Measurements from ENCODE around the gene CACNA1H. TPM values are rescaled to one million over a fixed set of nuclear protein-coding genes. Genes with fewer than 3 reads are reported as not detected.
A peak's percentile ranks its signal among the peaks of the same experiment; 100 is the strongest.
"Not testable (repeated sequence)": the region's sequence is repeated elsewhere in the genome, so short reads cannot be mapped to it uniquely, and the experiment has no call there.

The CACNA1H gene
- total RNA-seq, 1 experiment from 2014 or later = 0.59 TPM

- no peaks in the 10 kb centered on the region for H3K9me3 ChIP-seq
- DNase-seq = peak; percentile 46
- H3K4me3 ChIP-seq = no peak overlapping the region
- peaks cover 2% of the 10 kb centered on the region; the same call in 1 of the 2 replicates for H3K27me3 ChIP-seq
- H3K36me3 ChIP-seq = no peaks in the 10 kb centered on the region
Measured at GRCh38 chr16:1188432-1189189, 35.7 kb downstream of the CACNA1H start.

DNA sequence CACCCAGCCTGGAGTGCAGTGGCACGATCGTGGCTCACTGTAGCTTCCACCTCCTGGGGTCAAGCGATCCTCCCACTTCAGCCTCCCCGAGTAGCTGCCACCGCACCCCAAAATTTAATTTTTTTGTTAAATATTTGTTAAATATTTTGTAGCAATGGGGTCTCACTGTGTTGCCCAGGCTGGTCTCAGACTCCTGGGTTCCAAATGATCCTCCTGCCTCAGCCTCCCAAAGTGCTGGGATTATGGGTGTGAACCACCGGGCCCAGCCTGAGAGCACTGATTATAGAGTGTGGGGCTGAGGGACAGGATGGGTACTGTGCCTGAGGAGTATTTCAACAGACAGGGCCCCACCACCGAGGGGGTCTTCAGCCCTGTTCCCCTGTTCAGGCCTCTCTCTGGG lies 36.5 kb downstream of the CACNA1H start:
- H3K4me3 ChIP-seq = no peak overlapping the region
- no peaks in the 10 kb centered on the region for H3K9me3 ChIP-seq
- DNase-seq = no peak
- H3K27me3 ChIP-seq = peaks cover 2% of the 10 kb centered on the region; the same call in 1 of the 2 replicates
- H3K36me3 ChIP-seq = no peaks in the 10 kb centered on the region

DNA sequence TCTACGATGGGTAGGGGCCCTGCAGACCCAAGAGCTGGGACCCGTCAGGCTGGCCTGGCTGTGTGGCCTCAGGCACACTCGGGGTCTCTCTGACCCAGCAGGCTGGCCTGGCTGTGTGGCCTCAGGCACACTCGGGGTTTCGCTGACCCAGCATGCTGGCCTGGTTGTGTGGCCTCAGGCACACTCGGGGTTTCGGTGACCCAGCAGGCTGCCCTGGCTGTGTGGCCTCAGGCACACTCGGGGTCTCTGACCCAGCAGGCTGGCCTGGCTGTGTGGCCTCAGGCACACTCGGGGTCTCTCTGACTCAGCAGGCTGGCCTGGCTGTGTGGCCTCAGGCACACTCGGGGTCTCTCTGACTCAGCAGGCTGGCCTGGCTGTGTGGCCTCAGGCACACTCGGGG lies 37.9 kb downstream of the CACNA1H start:
- not testable (repeated sequence) for H3K27me3 ChIP-seq, H3K9me3 ChIP-seq, H3K36me3 ChIP-seq, H3K4me3 ChIP-seq, DNase-seq

- Histone ChIP-seq H3K36me3 (no peaks in the 10 kb centered on the region), H3K4me3 (no peak overlapping the region), H3K9me3 (no peaks in the 10 kb centered on the region), H3K27me3 (peaks cover 2% of the 10 kb centered on the region; the same call in 1 of the 2 replicates)
- no peak for DNase-seq
Measured at GRCh38 chr16:1192384-1193073, 39.6 kb downstream of the CACNA1H start.

DNA sequence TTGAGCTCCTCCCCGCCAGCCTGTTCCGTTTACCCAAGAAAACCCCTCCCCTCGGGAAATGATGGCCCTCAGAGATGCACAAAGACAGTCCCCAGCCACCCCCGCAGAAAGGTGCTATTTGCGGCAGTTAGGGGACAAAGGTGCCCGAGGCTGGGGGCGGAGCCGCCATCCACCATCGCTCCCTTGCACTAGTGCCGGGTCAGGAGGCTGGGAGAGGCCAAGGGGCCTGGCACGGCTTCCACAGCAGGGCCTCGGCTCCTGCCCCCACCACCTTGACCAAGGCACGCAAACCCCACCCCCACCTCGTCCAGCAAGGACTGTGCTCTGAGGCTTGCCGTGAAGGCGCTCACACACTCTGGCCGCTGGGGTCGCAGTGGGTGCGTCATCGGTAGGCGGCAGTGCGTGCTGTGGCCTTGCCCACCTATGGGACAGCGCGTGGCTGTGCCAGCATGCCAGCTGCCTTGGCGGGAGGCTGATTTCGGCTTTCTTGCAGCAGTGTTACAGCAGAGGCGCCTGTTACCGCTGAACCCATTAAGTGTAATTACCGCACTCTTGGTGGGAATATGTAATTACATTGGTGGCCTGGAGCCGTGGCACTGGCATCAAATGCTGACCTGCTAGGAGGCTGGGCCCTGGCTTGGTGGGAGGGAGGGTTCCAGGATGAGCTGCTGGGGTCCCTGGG lies 40.4 kb downstream of the CACNA1H start:
- Histone ChIP-seq H3K27me3 (no peaks in the 10 kb centered on the region), H3K36me3 (no peaks in the 10 kb centered on the region), H3K9me3 (no peaks in the 10 kb centered on the region), H3K4me3 (no peak overlapping the region)
- peak; percentile 38 for DNase-seq

DNA sequence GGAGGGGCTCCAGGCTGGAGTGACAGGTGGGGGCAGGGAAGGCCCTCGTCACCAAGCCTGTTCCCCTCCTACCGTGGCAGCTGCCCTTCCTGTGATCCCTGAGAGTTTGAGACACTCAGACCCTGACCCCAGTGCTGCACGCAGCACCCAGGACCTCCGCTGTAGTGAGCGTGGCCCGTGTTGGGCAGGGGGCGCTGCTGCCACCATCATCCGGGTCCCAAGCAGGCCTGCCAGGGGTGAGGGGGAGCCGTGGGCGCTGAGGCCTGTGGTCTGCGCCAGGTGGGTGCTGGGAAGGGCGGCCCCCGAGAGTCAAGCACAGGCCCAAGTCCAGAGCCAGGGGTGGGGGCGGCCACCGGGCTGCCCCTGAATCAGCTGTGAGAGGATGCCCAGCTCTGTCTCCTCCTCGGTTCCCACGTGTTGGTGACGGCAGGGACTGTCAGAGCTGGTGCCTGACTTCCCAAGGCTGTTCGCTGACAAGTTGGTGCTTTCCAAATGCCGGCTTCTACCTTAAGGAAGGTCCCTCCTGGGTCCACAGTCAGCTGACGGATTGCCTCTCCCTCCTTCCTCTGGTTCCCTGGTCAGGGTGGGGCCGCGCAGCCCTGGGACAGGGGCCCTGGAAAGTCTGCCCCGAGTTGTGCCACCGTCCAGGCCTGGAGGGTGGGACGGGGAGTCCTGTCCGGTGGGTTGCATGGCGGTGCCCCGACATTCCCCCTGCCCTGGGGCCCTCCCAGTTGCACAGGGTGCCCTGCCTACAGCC lies 41.1 kb downstream of the CACNA1H start:
- DNase-seq = no peak
- no peak overlapping the region for H3K4me3 ChIP-seq
- H3K36me3 ChIP-seq = no peaks in the 10 kb centered on the region
- no peaks in the 10 kb centered on the region for H3K27me3 ChIP-seq
- no peaks in the 10 kb centered on the region for H3K9me3 ChIP-seq

GRCh38 chr16:1194665-1195392 lies 41.9 kb downstream of the CACNA1H start:
- H3K9me3 ChIP-seq = no peaks in the 10 kb centered on the region
- no peak for DNase-seq
- H3K27me3 ChIP-seq = no peaks in the 10 kb centered on the region
- H3K4me3 ChIP-seq = no peak overlapping the region
- no peaks in the 10 kb centered on the region for H3K36me3 ChIP-seq

- no peak for DNase-seq
- Histone ChIP-seq H3K36me3 (no peaks in the 10 kb centered on the region), H3K27me3 (no peaks in the 10 kb centered on the region), H3K9me3 (no peaks in the 10 kb centered on the region), H3K4me3 (no peak overlapping the region)
Measured at GRCh38 chr16:1195393-1195666, 42.4 kb downstream of the CACNA1H start.

DNA sequence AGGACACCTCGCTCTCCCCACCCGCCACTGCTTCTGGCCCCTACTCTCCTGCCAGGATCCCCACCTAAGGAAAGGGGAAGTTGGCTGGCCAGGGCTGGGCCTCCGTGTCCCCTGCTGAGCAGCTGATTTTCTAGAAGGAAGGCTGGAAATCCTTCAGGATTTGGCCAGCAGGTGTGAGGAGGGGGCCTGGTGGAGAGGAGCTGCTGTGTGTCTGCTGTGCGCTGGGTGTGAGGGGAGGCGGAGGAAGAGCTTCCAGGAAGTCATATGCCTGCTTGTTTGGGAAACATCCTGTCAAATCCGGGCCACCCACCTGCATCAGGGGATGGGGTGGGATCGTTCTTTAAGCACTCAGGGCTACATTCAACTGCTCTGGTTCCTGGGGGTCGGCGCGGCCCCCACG lies 43.6 kb downstream of the CACNA1H start:
- Histone ChIP-seq H3K4me3 (no peak overlapping the region), H3K36me3 (no peaks in the 10 kb centered on the region), H3K27me3 (no peaks in the 10 kb centered on the region), H3K9me3 (no peaks in the 10 kb centered on the region)
- no peak for DNase-seq

- DNase-seq = no peak
- Histone ChIP-seq H3K9me3 (no peaks in the 10 kb centered on the region), H3K36me3 (no peaks in the 10 kb centered on the region), H3K27me3 (no peaks in the 10 kb centered on the region), H3K4me3 (no peak overlapping the region)
Measured at GRCh38 chr16:1197237-1197866, 44.4 kb downstream of the CACNA1H start.

DNA sequence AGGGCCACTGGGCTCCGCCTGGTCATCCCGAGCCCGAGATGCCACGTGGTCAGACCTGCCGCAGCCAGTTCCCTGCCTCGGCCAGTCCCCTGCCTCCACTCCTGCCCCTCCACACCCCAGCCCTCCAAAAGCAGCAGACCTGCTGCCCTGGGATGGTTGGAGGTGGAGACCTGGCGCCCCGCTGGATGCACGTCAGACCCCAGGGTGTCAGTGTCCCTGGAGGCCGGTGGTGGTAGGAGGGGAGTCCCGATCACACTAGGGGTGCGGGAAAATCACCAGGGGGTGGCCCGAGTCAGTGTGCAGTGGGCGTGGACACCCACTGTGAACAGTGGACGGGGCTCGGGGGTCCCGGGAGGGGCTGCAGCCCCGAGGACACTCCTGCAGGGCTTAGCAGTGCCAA lies 45.3 kb downstream of the CACNA1H start:
- Histone ChIP-seq H3K4me3 (no peak overlapping the region), H3K9me3 (no peaks in the 10 kb centered on the region), H3K36me3 (no peaks in the 10 kb centered on the region), H3K27me3 (no peaks in the 10 kb centered on the region)
- no peak for DNase-seq

DNA sequence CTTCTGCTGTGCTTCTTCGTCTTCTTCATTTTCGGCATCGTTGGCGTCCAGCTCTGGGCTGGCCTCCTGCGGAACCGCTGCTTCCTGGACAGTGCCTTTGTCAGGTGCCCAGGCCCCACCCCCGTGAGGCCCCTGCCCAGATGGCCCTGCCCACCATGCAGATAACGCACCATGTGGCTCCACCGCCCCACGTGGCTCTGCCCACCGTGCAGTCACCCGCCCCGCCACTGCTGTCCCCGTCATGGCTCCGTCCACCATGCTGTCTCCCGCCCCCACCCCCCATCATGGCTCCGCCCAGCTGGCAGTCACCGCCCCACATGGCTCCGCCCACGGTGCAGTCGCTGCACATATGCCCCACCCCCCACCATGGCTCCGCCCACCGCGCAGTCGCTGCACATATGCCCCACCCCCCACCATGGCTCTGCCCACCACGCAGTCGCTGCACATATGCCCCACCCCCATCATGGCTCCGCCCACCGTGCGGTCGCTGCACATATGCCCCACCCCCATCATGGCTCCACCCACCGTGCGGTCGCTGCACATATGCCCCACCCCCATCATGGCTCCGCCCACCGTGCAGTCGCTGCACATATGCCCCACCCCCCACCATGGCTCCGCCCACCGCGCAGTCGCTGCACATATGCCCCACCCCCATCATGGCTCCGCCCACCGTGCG lies 45.9 kb downstream of the CACNA1H start:
- DNase-seq, H3K4me3 ChIP-seq, H3K27me3 ChIP-seq, H3K36me3 ChIP-seq, H3K9me3 ChIP-seq: not testable (repeated sequence)

DNA sequence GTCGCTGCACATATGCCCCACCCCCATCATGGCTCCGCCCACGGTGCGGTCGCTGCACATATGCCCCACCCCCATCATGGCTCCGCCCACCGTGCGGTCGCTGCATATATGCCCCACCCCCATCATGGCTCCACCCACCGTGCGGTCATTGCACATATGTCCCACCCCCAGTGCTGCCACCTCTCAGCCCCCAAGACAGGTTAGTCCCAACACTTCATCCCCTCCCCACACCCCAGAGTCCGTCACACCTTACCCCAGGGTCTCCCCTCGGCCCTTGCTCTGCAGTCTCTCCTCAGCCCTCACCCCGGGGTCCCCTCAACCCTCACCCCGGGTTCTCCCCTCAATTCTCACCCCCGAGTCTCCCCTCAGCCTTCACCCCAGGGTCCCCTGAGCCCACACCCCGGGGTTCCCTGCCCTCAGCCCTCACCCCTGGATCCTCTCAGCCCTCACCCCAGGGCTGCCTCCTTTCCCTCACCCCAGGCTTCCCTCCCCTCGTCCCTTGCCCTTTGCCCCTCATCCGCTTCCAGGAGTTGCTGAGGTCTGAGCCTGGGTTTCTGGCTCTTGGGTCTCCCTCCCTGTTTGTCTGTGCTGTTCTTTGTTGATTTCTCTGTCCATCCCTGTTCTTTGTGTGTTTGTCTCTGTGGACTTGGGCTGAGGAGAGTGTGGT lies 46.6 kb downstream of the CACNA1H start:
- Histone ChIP-seq H3K27me3 (no peaks in the 10 kb centered on the region), H3K4me3 (no peak overlapping the region), H3K36me3 (no peaks in the 10 kb centered on the region), H3K9me3 (no peaks in the 10 kb centered on the region)
- DNase-seq = no peak

DNA sequence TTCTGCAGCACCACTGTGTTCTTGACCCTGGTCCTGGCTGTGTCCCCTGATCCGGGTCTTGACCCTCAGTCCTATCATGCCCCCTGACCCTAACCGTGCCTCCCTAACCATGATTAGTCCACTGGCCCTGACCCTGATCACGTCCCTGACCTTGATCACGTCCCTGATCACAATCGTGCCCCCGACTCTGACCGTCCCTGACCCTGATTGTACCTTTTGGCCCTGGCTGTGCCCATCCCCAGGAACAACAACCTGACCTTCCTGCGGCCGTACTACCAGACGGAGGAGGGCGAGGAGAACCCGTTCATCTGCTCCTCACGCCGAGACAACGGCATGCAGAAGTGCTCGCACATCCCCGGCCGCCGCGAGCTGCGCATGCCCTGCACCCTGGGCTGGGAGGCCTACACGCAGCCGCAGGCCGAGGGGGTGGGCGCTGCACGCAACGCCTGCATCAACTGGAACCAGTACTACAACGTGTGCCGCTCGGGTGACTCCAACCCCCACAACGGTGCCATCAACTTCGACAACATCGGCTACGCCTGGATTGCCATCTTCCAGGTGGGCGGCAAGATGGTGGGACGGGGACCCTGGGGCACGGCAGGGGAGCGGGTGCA lies 47.2 kb downstream of the CACNA1H start:
- no peaks in the 10 kb centered on the region for H3K9me3 ChIP-seq
- no peak overlapping the region for H3K4me3 ChIP-seq
- no peak for DNase-seq
- no peaks in the 10 kb centered on the region for H3K36me3 ChIP-seq
- H3K27me3 ChIP-seq = peaks cover 2% of the 10 kb centered on the region; the same call in 1 of the 2 replicates

GRCh38 chr16:1201444-1201843 lies 48.5 kb downstream of the CACNA1H start:
- no peaks in the 10 kb centered on the region for H3K36me3 ChIP-seq
- H3K9me3 ChIP-seq = no peaks in the 10 kb centered on the region
- peaks cover 2% of the 10 kb centered on the region; the same call in 1 of the 2 replicates for H3K27me3 ChIP-seq
- H3K4me3 ChIP-seq = no peak overlapping the region
- no peak for DNase-seq
